ENCODE data around the gene EFHD2.

EFHD2 gene

GRCh38 chr1:15406614-15407559, 2.8 kb upstream of the EFHD2 start:
- no peaks in the 10 kb centered on the region for H3K9me3 ChIP-seq (ENCODE audit: low read length)
- peak overlapping the region; percentile 19 for H3K27ac ChIP-seq (ENCODE audit: low read depth, low read length)
- no peaks in the 10 kb centered on the region for H3K27me3 ChIP-seq (ENCODE audit: control insufficient read depth in 1 of 2, insufficient read depth in 2 of 2, low read length in 2 of 2)
- no peak overlapping the region for H3K4me3 ChIP-seq (ENCODE audit: low read depth in 1 of 2, low read length in 2 of 2)
- H3K9ac ChIP-seq (ENCODE audit: low read length): peak overlapping the region; percentile 0
- H3K4me1 ChIP-seq (ENCODE audit: insufficient read depth, low read length): peaks cover 31% of the 10 kb centered on the region
- no peaks in the 10 kb centered on the region for H3K36me3 ChIP-seq (ENCODE audit: insufficient read depth, low read length)

DNA sequence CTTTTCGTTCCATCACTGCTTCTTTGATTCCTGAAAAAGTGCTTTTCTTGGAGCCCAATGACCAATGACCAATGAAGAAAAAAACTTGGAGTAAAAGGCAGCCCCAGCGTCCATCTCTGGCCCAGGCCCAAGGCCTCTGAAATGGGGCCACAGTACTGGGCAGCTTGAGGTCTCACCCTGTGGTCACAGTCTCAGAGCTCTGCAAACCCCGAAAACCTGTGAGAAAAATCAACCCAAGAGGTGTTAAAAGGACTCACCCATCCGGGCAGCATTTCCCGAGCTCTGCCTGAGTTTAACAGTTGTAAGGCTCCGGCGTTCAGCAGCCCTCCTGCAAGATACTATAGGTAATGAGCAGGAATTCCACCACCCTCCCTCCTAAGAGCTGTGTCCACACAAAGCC, 2.1 kb upstream of the EFHD2 start:
- H3K4me1 ChIP-seq (ENCODE audit: insufficient read depth, low read length): peaks cover 36% of the 10 kb centered on the region
- peak overlapping the region; percentile 19 for H3K27ac ChIP-seq (ENCODE audit: low read depth, low read length)
- peak overlapping the region; percentile 0 for H3K9ac ChIP-seq (ENCODE audit: low read length)

DNA sequence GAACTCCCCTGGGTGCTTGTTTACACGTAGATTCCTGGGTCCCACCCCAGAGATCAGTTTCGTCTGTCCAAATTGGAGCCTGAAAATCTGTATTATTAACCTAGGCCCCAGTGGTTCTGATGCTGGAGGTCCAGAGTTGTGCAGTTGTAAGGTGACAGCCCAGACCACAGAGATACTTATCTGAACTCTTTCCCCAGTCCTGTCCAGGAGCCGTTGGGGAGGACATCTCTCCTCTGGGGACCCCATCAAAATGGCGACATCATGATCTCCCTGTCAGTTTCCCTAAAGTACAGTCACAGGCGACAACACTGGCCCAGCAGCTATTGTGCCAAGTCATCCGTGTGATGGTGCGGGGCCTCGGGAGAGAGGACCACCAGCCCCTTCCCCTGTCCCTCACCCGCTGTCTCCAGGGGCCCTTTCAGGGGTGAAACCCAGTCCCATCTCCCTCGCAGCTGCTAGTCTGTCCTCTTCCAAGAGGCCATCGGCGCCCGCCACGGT, 749 bp upstream of the EFHD2 start:
- Histone ChIP-seq H3K9me3 (ENCODE audit: low read length) (no peaks in the 10 kb centered on the region), H3K9ac (ENCODE audit: low read length) (no peak overlapping the region), H3K27me3 (ENCODE audit: control insufficient read depth in 1 of 2, insufficient read depth in 2 of 2, low read length in 2 of 2) (no peaks in the 10 kb centered on the region), H3K4me3 (ENCODE audit: low read depth in 1 of 2, low read length in 2 of 2) (peak overlapping the region in 1 of 2 donors; percentile 92), H3K36me3 (ENCODE audit: insufficient read depth, low read length) (no peaks in the 10 kb centered on the region), H3K27ac (ENCODE audit: low read depth, low read length) (peak overlapping the region; percentile 81), H3K4me1 (ENCODE audit: insufficient read depth, low read length) (peaks cover 48% of the 10 kb centered on the region)

More for the DNA sequence above, 2.1 kb upstream of the EFHD2 start:
- no peaks in the 10 kb centered on the region for H3K9me3 ChIP-seq (ENCODE audit: low read length)
- no peaks in the 10 kb centered on the region for H3K36me3 ChIP-seq (ENCODE audit: insufficient read depth, low read length)
- no peaks in the 10 kb centered on the region for H3K27me3 ChIP-seq (ENCODE audit: control insufficient read depth in 1 of 2, insufficient read depth in 2 of 2, low read length in 2 of 2)
- H3K4me3 ChIP-seq (ENCODE audit: low read depth in 1 of 2, low read length in 2 of 2): no peak overlapping the region

DNA sequence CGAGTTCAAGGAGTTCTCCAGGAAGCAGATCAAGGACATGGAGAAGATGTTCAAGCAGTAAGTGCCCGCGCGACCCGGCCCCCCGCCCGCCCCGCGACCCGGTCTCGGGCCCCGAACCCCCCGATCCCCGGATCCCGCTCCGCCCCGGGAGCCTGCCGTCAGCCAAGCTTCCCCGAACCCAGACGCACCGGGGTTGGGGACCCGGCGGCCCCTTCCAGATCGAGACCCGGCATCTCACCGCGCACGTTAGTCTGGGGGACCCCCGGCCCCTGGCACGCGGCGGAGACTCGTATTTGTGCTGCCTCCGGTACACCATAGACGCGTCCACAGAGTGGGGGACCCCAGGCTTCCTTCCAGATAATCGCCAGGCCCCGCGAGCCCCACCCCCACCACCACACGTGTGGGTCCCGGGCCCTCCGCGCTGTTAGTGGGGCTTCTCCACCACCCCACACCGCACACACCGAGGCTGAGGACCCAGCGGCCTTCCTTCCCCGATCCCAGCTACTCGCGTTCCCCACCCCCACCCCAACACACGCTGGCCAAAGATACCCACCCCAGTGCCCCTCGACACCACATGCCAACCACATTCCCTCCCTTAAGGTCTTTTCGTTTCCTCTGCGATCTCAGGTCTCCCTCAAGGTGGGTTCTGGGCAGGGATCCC, 665 bp downstream of the EFHD2 start:
- Histone ChIP-seq H3K9me3 (ENCODE audit: low read length) (no peaks in the 10 kb centered on the region), H3K9ac (ENCODE audit: low read length) (peak overlapping the region; percentile 89), H3K27ac (ENCODE audit: low read depth, low read length) (peak overlapping the region; percentile 81), H3K4me3 (ENCODE audit: low read depth in 1 of 2, low read length in 2 of 2) (peak overlapping the region; percentile 75 to 92), H3K4me1 (ENCODE audit: insufficient read depth, low read length) (peaks cover 48% of the 10 kb centered on the region), H3K36me3 (ENCODE audit: insufficient read depth, low read length) (no peaks in the 10 kb centered on the region), H3K27me3 (ENCODE audit: control insufficient read depth in 1 of 2, insufficient read depth in 2 of 2, low read length in 2 of 2) (no peaks in the 10 kb centered on the region)

- Histone ChIP-seq H3K36me3 (ENCODE audit: insufficient read depth, low read length) (no peaks in the 10 kb centered on the region), H3K27me3 (ENCODE audit: control insufficient read depth in 1 of 2, insufficient read depth in 2 of 2, low read length in 2 of 2) (no peaks in the 10 kb centered on the region), H3K27ac (ENCODE audit: low read depth, low read length) (peak overlapping the region; percentile 81), H3K9me3 (ENCODE audit: low read length) (no peaks in the 10 kb centered on the region), H3K4me3 (ENCODE audit: low read depth in 1 of 2, low read length in 2 of 2) (peak overlapping the region; percentile 75 to 92), H3K9ac (ENCODE audit: low read length) (peak overlapping the region; percentile 89), H3K4me1 (ENCODE audit: insufficient read depth, low read length) (peaks cover 51% of the 10 kb centered on the region)
Observed at GRCh38 chr1:15410884-15411245, 1.2 kb downstream of the EFHD2 start.

DNA sequence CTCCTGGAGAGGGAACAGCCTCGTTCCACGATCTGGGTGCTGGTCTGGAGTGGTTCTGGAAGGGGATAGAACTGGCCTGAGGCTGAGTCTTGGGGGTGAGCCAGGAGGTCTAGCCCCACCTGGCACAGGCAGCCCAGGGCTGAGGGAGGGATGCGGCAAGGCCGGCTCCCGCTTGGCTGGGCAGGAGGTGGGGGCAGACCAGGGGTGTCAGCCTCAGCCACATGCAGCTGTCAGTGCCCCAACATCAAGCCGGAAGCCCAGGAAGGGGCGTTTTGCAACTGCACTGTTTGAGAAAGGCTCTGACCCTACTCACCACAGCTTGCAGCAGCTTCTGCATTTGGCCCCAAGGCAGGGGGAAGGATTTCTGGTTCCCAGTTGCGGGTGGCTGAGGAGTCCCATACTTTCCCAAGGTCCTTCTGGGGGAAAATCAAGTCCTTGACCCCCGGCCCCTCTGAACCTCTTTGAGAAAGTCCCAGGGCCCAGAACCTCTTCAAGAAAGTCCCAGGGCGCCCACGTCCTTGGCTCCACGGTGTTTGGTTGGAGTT, 2.0 kb downstream of the EFHD2 start:
- peaks cover 58% of the 10 kb centered on the region for H3K4me1 ChIP-seq (ENCODE audit: insufficient read depth, low read length)
- no peaks in the 10 kb centered on the region for H3K36me3 ChIP-seq (ENCODE audit: insufficient read depth, low read length)
- H3K9ac ChIP-seq (ENCODE audit: low read length): peak overlapping the region; percentile 89
- peak overlapping the region; percentile 50 for H3K27ac ChIP-seq (ENCODE audit: low read depth, low read length)
- no peaks in the 10 kb centered on the region for H3K9me3 ChIP-seq (ENCODE audit: low read length)
- no peaks in the 10 kb centered on the region for H3K27me3 ChIP-seq (ENCODE audit: control insufficient read depth in 1 of 2, insufficient read depth in 2 of 2, low read length in 2 of 2)
- peak overlapping the region; percentile 75 to 92 for H3K4me3 ChIP-seq (ENCODE audit: low read depth in 1 of 2, low read length in 2 of 2)

- Histone ChIP-seq H3K4me1 (ENCODE audit: insufficient read depth, low read length) (peaks cover 56% of the 10 kb centered on the region), H3K4me3 (ENCODE audit: low read depth in 1 of 2, low read length in 2 of 2) (peak overlapping the region in 1 of 2 donors; percentile 92), H3K9me3 (ENCODE audit: low read length) (no peaks in the 10 kb centered on the region), H3K27me3 (ENCODE audit: control insufficient read depth in 1 of 2, insufficient read depth in 2 of 2, low read length in 2 of 2) (no peaks in the 10 kb centered on the region), H3K9ac (ENCODE audit: low read length) (no peak overlapping the region), H3K36me3 (ENCODE audit: insufficient read depth, low read length) (no peaks in the 10 kb centered on the region), H3K27ac (ENCODE audit: low read depth, low read length) (no peak overlapping the region)
Observed at GRCh38 chr1:15412175-15412800, 2.6 kb downstream of the EFHD2 start.

GRCh38 chr1:15412843-15413242, 3.2 kb downstream of the EFHD2 start:
- H3K9ac ChIP-seq (ENCODE audit: low read length): peak overlapping the region; percentile 20
- no peaks in the 10 kb centered on the region for H3K36me3 ChIP-seq (ENCODE audit: insufficient read depth, low read length)
- peak overlapping the region in 1 of 2 donors; percentile 27 for H3K4me3 ChIP-seq (ENCODE audit: low read depth in 1 of 2, low read length in 2 of 2)
- H3K9me3 ChIP-seq (ENCODE audit: low read length): no peaks in the 10 kb centered on the region
- H3K27ac ChIP-seq (ENCODE audit: low read depth, low read length): peak overlapping the region; percentile 23
- peaks cover 51% of the 10 kb centered on the region for H3K4me1 ChIP-seq (ENCODE audit: insufficient read depth, low read length)
- no peaks in the 10 kb centered on the region for H3K27me3 ChIP-seq (ENCODE audit: control insufficient read depth in 1 of 2, insufficient read depth in 2 of 2, low read length in 2 of 2)

GRCh38 chr1:15413563-15414444, 4.1 kb downstream of the EFHD2 start:
- Histone ChIP-seq H3K27ac (ENCODE audit: low read depth, low read length) (no peak overlapping the region), H3K4me1 (ENCODE audit: insufficient read depth, low read length) (peaks cover 51% of the 10 kb centered on the region), H3K4me3 (ENCODE audit: low read depth in 1 of 2, low read length in 2 of 2) (no peak overlapping the region), H3K9ac (ENCODE audit: low read length) (peak overlapping the region; percentile 20), H3K27me3 (ENCODE audit: control insufficient read depth in 1 of 2, insufficient read depth in 2 of 2, low read length in 2 of 2) (no peaks in the 10 kb centered on the region), H3K36me3 (ENCODE audit: insufficient read depth, low read length) (no peaks in the 10 kb centered on the region), H3K9me3 (ENCODE audit: low read length) (no peaks in the 10 kb centered on the region)

GRCh38 chr1:15414445-15414983, 4.8 kb downstream of the EFHD2 start:
- H3K27ac ChIP-seq (ENCODE audit: low read depth, low read length): no peak overlapping the region
- no peaks in the 10 kb centered on the region for H3K27me3 ChIP-seq (ENCODE audit: control insufficient read depth in 1 of 2, insufficient read depth in 2 of 2, low read length in 2 of 2)
- H3K4me3 ChIP-seq (ENCODE audit: low read depth in 1 of 2, low read length in 2 of 2): no peak overlapping the region
- peaks cover 53% of the 10 kb centered on the region for H3K4me1 ChIP-seq (ENCODE audit: insufficient read depth, low read length)
- no peak overlapping the region for H3K9ac ChIP-seq (ENCODE audit: low read length)
- H3K9me3 ChIP-seq (ENCODE audit: low read length): no peaks in the 10 kb centered on the region
- H3K36me3 ChIP-seq (ENCODE audit: insufficient read depth, low read length): no peaks in the 10 kb centered on the region

All from muscle layer of colon (tissue), 2 donors.